MM.1S (cell line): Measurements from ENCODE around the gene CEP43.

Experiments used
- CTCF ChIP-seq: fragments of 300-600 bp; sonication (generic); IDR thresholded peaks from 2 replicates; pipeline ENCODE4 v1.5.1; 2016; ENCODE audit warnings: antibody characterized with exemption, low read length, mixed read lengths
- EZH2phosphoT487 ChIP-seq: fragments of 300-600 bp; sonication (generic); IDR thresholded peaks from 2 replicates; pipeline ENCODE4 v1.6.1; 2018; ENCODE audit warnings: antibody characterized with exemption, low read length

DNA sequence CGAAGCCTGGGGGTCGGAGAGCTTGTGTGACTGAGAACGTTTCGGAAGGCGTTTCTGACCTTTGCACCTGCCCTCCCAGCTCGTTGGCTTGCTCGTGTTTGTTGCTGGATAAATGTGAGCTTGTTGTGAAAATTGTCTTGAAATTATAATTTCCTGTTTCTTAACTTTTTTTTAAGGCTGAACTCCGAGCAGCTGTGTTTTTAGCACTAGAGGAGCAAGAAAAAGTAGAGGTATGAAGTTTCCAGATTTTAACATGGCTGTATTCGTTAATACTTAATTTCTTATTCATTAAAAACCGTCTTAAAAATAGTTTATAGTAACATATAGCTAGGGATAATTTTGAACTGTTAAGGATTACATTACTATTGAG is 672 bp downstream of the CEP43 start:
- TF ChIP-seq CTCF (no peak), EZH2phosphoT487 (no peak)
